GM12878 (cell line): Measurements from ENCODE around the gene XYLB. TPM values are rescaled to one million over a fixed set of nuclear protein-coding genes. Genes with fewer than 3 reads are reported as not detected.

Experiments
- ATAC-seq: fragments of 200-7000 bp; cut with Tn5 transposase; 3 replicates; pipeline ENCODE4 v1.9.1; 2020; ENCODE audit warnings: mild to moderate bottlenecking, moderate library complexity
- BruUV-seq: library from RNA; stranded (reverse); fragments of 400-500 nt; replicated peaks from 2 replicates; lab custom pipeline; 2021; lab: Mats Ljungman, UMichigan
- CTCF ChIA-PET: fragments of 300-600 bp; sonication (Branson Sonifier 250); formaldehyde crosslinking; extraction: SDS; loops from one replicate; lab custom pipeline; 2021; ENCODE audit warnings: inconsistent platforms; lab: Yijun Ruan, JAX
- POLR2A ChIA-PET: fragments of 350-600 bp; formaldehyde crosslinking; extraction: SDS; loops from one replicate; lab custom pipeline; 2021; ENCODE audit warnings: inconsistent platforms; lab: Charles Lee
- RAD21 ChIA-PET: fragments of 300-600 bp; sonication (Branson Sonifier 250); formaldehyde crosslinking; loops from one replicate; lab custom pipeline; 2023; ENCODE audit warnings: antibody characterized with exemption; ENCODE audit not compliant: unreplicated experiment; lab: Charles Lee
- SMC1A ChIA-PET: fragments of 300-600 bp; sonication (Branson Sonifier 250); formaldehyde crosslinking; loops from one replicate; lab custom pipeline; 2023; ENCODE audit not compliant: unreplicated experiment, uncharacterized antibody; lab: Charles Lee
- DNase-seq: peaks from one replicate; pipeline ENCODE4 v3.0.0-alpha.2; 2011; ENCODE audit warnings: low read depth, low spot score
- FAIRE-seq: peaks from 3 replicates; lab custom pipeline; 2011; peaks lifted over from hg19 to GRCh38; lab: Jason Lieb, UNC
- H2AFZ ChIP-seq: 2 replicates; pipeline ENCODE4 v1.6.0; 2011; ENCODE audit warnings: low read depth, low read length, control low read depth; ENCODE audit not compliant: control insufficient read depth
- H3K27ac ChIP-seq: 2 replicates; pipeline ENCODE4 v1.5.1; 2011; ENCODE audit warnings: control low read depth; ENCODE audit not compliant: control insufficient read depth, insufficient read depth
- H3K27me3 ChIP-seq, 2 experiments: replicated peaks in 1 of 2; 2 replicates each; pipeline versions ENCODE4 v1.6.0 to v1.6.1; 2011; ENCODE audit warnings: low read length in 1 of 2; ENCODE audit not compliant: control insufficient read depth in 2 of 2, insufficient read depth in 2 of 2
- H3K36me3 ChIP-seq, 2 experiments: 2 replicates each; pipeline ENCODE4 v1.5.1; 2011; ENCODE audit warnings: low read length in 1 of 2; ENCODE audit not compliant: control insufficient read depth in 2 of 2, insufficient read depth in 2 of 2
- H3K4me1 ChIP-seq: 2 replicates; pipeline ENCODE4 v1.6.1; 2011; ENCODE audit warnings: mild to moderate bottlenecking, low read length, moderate library complexity, mixed read lengths; ENCODE audit not compliant: control insufficient read depth, insufficient read depth
- H3K4me2 ChIP-seq: 2 replicates; pipeline ENCODE4 v1.6.0; 2011; ENCODE audit warnings: control low read depth; ENCODE audit not compliant: control insufficient read depth, insufficient read depth
- H3K4me3 ChIP-seq: fragments of 200-600 bp; sonication (generic); 2 replicates; pipeline ENCODE4 v1.5.1; 2016
- H3K79me2 ChIP-seq: 2 replicates; pipeline ENCODE4 v1.6.0; 2011; ENCODE audit warnings: low read length; ENCODE audit not compliant: control insufficient read depth, insufficient read depth
- H3K9ac ChIP-seq: 2 replicates; pipeline ENCODE4 v1.8.0; 2011; ENCODE audit warnings: low read length, control low read depth, mixed read lengths; ENCODE audit not compliant: control insufficient read depth, insufficient read depth
- H3K9me3 ChIP-seq: replicated peaks from 3 replicates; pipeline ENCODE4 v1.5.1; 2011; ENCODE audit warnings: mild to moderate bottlenecking, low read length; ENCODE audit not compliant: control insufficient read depth, insufficient read depth
- H4K20me1 ChIP-seq: 2 replicates; pipeline ENCODE4 v1.6.0; 2011; ENCODE audit not compliant: control insufficient read depth, insufficient read depth
- ASH2L ChIP-seq: fragments of 300-600, 200-600 bp; sonication (generic); IDR thresholded peaks from 2 replicates; pipeline ENCODE4 v1.6.1; 2017; ENCODE audit warnings: low read depth, mild to moderate bottlenecking, borderline replicate concordance
- CHD4 ChIP-seq: fragments of 200-600 bp; sonication (generic); IDR thresholded peaks from 2 replicates; pipeline ENCODE4 v1.6.1; 2016; ENCODE audit warnings: mild to moderate bottlenecking
- FOS ChIP-seq: IDR thresholded peaks from 3 replicates; pipeline ENCODE4 v1.6.1; 2011; ENCODE audit warnings: borderline replicate concordance; ENCODE audit not compliant: insufficient read length; ENCODE audit errors: extremely low read depth
- HDGF ChIP-seq: fragments of 450-650 bp; IDR thresholded peaks from 2 replicates; pipeline ENCODE4 v1.6.1; 2016; ENCODE audit warnings: antibody characterized with exemption
- IKZF2 ChIP-seq, 2 experiments: fragments of 450-650 bp; IDR thresholded peaks; 2 replicates each; pipeline ENCODE4 v1.6.1; 2017; ENCODE audit warnings: mild to moderate bottlenecking in 2 of 2, moderate library complexity in 2 of 2
- KLF5 ChIP-seq: fragments of 450-650 bp; IDR thresholded peaks from 2 replicates; pipeline ENCODE4 v1.6.1; 2014; ENCODE audit warnings: mild to moderate bottlenecking; ENCODE audit not compliant: partially characterized antibody
- NFXL1 ChIP-seq: fragments of 450-650 bp; IDR thresholded peaks from 2 replicates; pipeline ENCODE4 v1.6.1; 2017; ENCODE audit warnings: antibody characterized with exemption, mild to moderate bottlenecking, borderline replicate concordance
- NRF1 ChIP-seq: conservative IDR thresholded peaks from 2 replicates; pipeline ENCODE4 v1.6.1; 2011; ENCODE audit warnings: mild to moderate bottlenecking, low read depth, low read length, improper control_type of control experiment
- POLR2AphosphoS5 ChIP-seq: IDR thresholded peaks from 2 replicates; pipeline ENCODE4 v1.6.1; 2011; ENCODE audit warnings: mild to moderate bottlenecking, low read length, inconsistent platforms
- POU2F2 ChIP-seq: IDR thresholded peaks from 3 replicates; pipeline ENCODE4 v1.6.1; 2011; ENCODE audit warnings: low read depth, mild to moderate bottlenecking, low read length, borderline replicate concordance
- RAD51 ChIP-seq: fragments of 450-650 bp; IDR thresholded peaks from 2 replicates; pipeline ENCODE4 v1.6.1; 2016; ENCODE audit warnings: moderate library complexity, mild to moderate bottlenecking, inconsistent platforms
- SMAD1 ChIP-seq: fragments of 450-650 bp; IDR thresholded peaks from 2 replicates; pipeline ENCODE4 v1.6.1; 2018; ENCODE audit warnings: mild to moderate bottlenecking, low read depth; ENCODE audit not compliant: partially characterized antibody
- STAT3 ChIP-seq: IDR thresholded peaks from 2 replicates; pipeline ENCODE4 v1.6.1; 2011; ENCODE audit warnings: low read depth, low read length, improper control_type of control experiment
- SUPT20H ChIP-seq: IDR thresholded peaks from 2 replicates; pipeline ENCODE4 v1.6.1; 2011; ENCODE audit warnings: low read depth, mild to moderate bottlenecking, low read length, moderate library complexity, borderline replicate concordance; ENCODE audit not compliant: control insufficient read depth
- TCF12 ChIP-seq: IDR thresholded peaks from 2 replicates; pipeline ENCODE4 v1.6.1; 2011; ENCODE audit warnings: low read depth, mild to moderate bottlenecking, low read length
- ZSCAN29 ChIP-seq: fragments of 450-650 bp; IDR thresholded peaks from 2 replicates; pipeline ENCODE4 v1.6.1; 2017; ENCODE audit warnings: mild to moderate bottlenecking, moderate library complexity
- ZZZ3 ChIP-seq: IDR thresholded peaks from 2 replicates; pipeline ENCODE4 v1.6.1; 2011; ENCODE audit warnings: low read depth; ENCODE audit not compliant: control insufficient read depth, insufficient read length
- WGBS: methylation state at CpG from one replicate; pipeline ENCODE4 v1.1.6; 2016; ENCODE audit warnings: low lambda C conversion rate; ENCODE audit not compliant: insufficient replicate concordance, insufficient coverage; ENCODE audit errors: missing lambda C conversion rate; 5-methylcytosine and 5-hydroxymethylcytosine counted together
- in situ Hi-C: fragments of 300-500 bp; cut with MboI; formaldehyde crosslinking; loops from 9 replicates; pipeline ENCODE4 v1.14.3; 2018; ENCODE audit warnings: mixed read lengths
- intact Hi-C: fragments of 100-400 bp; cut with micrococcal nuclease; formaldehyde crosslinking; loops from one replicate; pipeline ENCODE4 v1.14.2; 2022; ENCODE audit not compliant: unreplicated experiment
- polyA plus RNA-seq, 11 experiments: library from polyadenylated mRNA; depleted of rRNA in 4 of 11; unstranded in 6 of 11; stranded (reverse) in 5 of 11; fragments of >200 nt; fragmentation: Nextera tagmentation in 4 of 11; fragmentation: Illumina TruSeq in 1 of 11; extraction: Ambion mirVana in 4 of 11; extraction: Trizol in 1 of 11; gene quantifications; 1 replicate in 1 of 11; 2 replicates in 10 of 11; pipeline versions ENCODE4 v1.2.1 to v1.2.3, GENCODE V29; 2011 to 2016; ENCODE audit warnings: inconsistent platforms in 2 of 11, missing spikeins in 2 of 11, low read depth in 1 of 11
- total RNA-seq, 4 experiments: library from RNA; depleted of rRNA in 3 of 4; stranded (reverse); fragments of >200 nt in 3 of 4; fragmentation: Illumina TruSeq in 1 of 4; extraction: Trizol in 1 of 4; gene quantifications; 2 replicates each; pipeline versions ENCODE4 v1.2.1 to v1.2.3, GENCODE V29; 2013 to 2021
- TF ChIP-seq, protein P1 (sequence below): fragments of 450-650 bp; IDR thresholded peaks from 2 replicates; pipeline ENCODE4 v1.6.1; 2017; ENCODE audit warnings: mild to moderate bottlenecking, moderate library complexity

Gene XYLB
- total and polyA plus RNA-seq, 10 of the 15 experiments (the other 5 are each of a cell fraction or from before 2014, with no cell fraction given), result 0.60 to 6.1 (median 3.5) TPM

DNA sequence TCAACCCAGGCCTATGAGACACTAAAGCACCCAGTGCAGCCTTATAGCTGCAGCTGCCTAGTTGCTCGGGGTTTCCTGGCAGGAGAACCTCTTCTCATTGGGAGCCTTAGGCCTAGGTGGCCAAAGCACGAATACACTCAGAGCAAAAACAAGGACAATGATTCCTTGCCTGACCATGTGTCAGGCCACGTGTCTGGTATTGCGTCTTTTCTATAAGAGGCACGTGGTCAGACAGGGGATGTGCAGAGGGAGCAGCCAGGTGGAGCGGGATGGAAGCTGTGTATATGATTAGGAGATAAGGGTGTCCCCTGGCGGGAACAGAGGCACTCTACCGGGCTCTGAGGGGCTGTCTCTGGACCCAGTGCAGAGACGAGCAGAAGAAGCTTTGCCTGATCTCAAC lies 38.1 kb upstream of the XYLB start:
- ATAC-seq, result no peak
- Histone ChIP-seq H4K20me1 (no peaks in the 10 kb centered on the region), H3K9me3 (no peaks in the 10 kb centered on the region), H3K4me1 (no peaks in the 10 kb centered on the region), H3K9ac (no peak overlapping the region), H3K79me2 (no peaks in the 10 kb centered on the region), H2AFZ (no peak overlapping the region), H3K36me3 (no peaks in the 10 kb centered on the region), H3K27me3 (peaks cover 0 to 3% of the 10 kb centered on the region in 2 experiments; a peak in 1 of 4 replicates), H3K4me3 (no peak overlapping the region), H3K27ac (no peak overlapping the region), H3K4me2 (no peak overlapping the region)
- 43% methylated on average over 9 of the region's 9 CpGs for WGBS
- DNase-seq, result no peak
- CTCF ChIA-PET, result interaction anchor here (1.2 kb wide), 1 partner anchor 9 kb away, joined by 3 read pairs; no protein-coding TSS in a partner anchor
- SMC1A ChIA-PET, result no interaction called here
- RAD21 ChIA-PET, result no interaction called here
- FAIRE-seq, result no peak
- POLR2A ChIA-PET, result no interaction called here
- TF ChIP-seq CHD4 (no peak), POU2F2 (no peak), RAD51 (no peak), NFXL1 (no peak), ASH2L (no peak), POLR2AphosphoS5 (no peak), HDGF (no peak), SMAD1 (no peak)
- BruUV-seq, result no TSS peak
- in situ Hi-C loops, result no loop called here
- intact Hi-C loops, result no loop called here

DNA sequence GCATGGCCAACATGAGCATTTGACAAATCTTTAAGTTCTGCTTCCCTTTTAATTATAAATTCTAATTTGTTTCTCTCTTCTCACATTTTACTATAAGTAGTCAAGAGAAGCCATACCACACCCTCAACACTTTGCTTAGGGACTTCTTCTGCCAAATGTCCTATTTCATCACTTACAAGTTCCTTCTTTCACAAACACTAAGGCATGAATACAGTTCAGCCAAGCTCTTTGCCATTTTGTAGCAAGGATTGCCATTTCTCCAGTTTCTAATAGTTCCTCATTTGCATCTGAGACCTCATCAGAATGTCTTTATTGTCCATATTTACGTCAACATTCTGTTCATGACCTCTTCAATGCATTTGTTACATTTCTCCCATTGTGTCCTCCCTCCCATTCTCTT lies 35.1 kb upstream of the XYLB start:
- peaks cover 0 to 3% of the 10 kb centered on the region in 2 experiments; a peak in 1 of 4 replicates for H3K27me3 ChIP-seq
- WGBS, result 0% methylated on average over 1 of the region's 1 CpG
- POLR2A ChIA-PET, result no interaction called here
- no peaks in the 10 kb centered on the region for H3K79me2 ChIP-seq
- H3K4me1 ChIP-seq, result no peaks in the 10 kb centered on the region
- in situ Hi-C loops, result no loop called here
- BruUV-seq, result no TSS peak
- H3K9ac ChIP-seq, result no peak overlapping the region
- intact Hi-C loops, result no loop called here
- CTCF ChIA-PET, result no interaction called here
- H3K4me3 ChIP-seq, result no peak overlapping the region
- H3K36me3 ChIP-seq, result no peaks in the 10 kb centered on the region
- no peak overlapping the region for H2AFZ ChIP-seq
- no peaks in the 10 kb centered on the region for H4K20me1 ChIP-seq
- H3K27ac ChIP-seq, result no peak overlapping the region
- no peak overlapping the region for H3K4me2 ChIP-seq
- SMC1A ChIA-PET, result no interaction called here
- FAIRE-seq (no peak), ATAC-seq (no peak), DNase-seq (no peak)
- H3K9me3 ChIP-seq, result no peaks in the 10 kb centered on the region
- RAD21 ChIA-PET, result no interaction called here
- TF ChIP-seq IKZF2 (IDR thresholded peaks at IDR 0.05), result no peak
- no peak for TF ChIP-seq NRF1
- TF ChIP-seq KLF5, result no peak
- TF ChIP-seq FOS, result no peak
- TF ChIP-seq SUPT20H, result no peak
- TF ChIP-seq ZSCAN29, result no peak
- TF ChIP-seq STAT3, result no peak
- TF ChIP-seq TCF12, result no peak
- TF ChIP-seq, protein P1, sequence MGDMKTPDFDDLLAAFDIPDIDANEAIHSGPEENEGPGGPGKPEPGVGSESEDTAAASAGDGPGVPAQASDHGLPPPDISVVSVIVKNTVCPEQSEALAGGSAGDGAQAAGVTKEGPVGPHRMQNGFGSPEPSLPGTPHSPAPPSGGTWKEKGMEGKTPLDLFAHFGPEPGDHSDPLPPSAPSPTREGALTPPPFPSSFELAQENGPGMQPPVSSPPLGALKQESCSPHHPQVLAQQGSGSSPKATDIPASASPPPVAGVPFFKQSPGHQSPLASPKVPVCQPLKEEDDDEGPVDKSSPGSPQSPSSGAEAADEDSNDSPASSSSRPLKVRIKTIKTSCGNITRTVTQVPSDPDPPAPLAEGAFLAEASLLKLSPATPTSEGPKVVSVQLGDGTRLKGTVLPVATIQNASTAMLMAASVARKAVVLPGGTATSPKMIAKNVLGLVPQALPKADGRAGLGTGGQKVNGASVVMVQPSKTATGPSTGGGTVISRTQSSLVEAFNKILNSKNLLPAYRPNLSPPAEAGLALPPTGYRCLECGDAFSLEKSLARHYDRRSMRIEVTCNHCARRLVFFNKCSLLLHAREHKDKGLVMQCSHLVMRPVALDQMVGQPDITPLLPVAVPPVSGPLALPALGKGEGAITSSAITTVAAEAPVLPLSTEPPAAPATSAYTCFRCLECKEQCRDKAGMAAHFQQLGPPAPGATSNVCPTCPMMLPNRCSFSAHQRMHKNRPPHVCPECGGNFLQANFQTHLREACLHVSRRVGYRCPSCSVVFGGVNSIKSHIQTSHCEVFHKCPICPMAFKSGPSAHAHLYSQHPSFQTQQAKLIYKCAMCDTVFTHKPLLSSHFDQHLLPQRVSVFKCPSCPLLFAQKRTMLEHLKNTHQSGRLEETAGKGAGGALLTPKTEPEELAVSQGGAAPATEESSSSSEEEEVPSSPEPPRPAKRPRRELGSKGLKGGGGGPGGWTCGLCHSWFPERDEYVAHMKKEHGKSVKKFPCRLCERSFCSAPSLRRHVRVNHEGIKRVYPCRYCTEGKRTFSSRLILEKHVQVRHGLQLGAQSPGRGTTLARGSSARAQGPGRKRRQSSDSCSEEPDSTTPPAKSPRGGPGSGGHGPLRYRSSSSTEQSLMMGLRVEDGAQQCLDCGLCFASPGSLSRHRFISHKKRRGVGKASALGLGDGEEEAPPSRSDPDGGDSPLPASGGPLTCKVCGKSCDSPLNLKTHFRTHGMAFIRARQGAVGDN, result no peak
- TF ChIP-seq ZZZ3, result no peak
